Fibroblast of lung (primary cell): ENCODE results near the gene PFAS.

Source experiments
- CTCF ChIP-seq, 2 donors: IDR thresholded peaks in 1 of 2; conservative IDR thresholded peaks in 1 of 2; 1 replicate in 1 of 2; 2 replicates in 1 of 2; pipeline ENCODE4 v1.5.1; 2011 to 2012; ENCODE audit warnings: low read length in 2 of 2, control low read depth in 1 of 2, inconsistent platforms in 1 of 2, low read depth in 1 of 2, mild to moderate bottlenecking in 1 of 2
- EZH2 ChIP-seq: IDR thresholded peaks from 2 replicates; pipeline ENCODE4 v1.5.1; 2012; ENCODE audit warnings: low read length, control low read depth, mild to moderate bottlenecking; ENCODE audit errors: missing control alignments

DNA sequence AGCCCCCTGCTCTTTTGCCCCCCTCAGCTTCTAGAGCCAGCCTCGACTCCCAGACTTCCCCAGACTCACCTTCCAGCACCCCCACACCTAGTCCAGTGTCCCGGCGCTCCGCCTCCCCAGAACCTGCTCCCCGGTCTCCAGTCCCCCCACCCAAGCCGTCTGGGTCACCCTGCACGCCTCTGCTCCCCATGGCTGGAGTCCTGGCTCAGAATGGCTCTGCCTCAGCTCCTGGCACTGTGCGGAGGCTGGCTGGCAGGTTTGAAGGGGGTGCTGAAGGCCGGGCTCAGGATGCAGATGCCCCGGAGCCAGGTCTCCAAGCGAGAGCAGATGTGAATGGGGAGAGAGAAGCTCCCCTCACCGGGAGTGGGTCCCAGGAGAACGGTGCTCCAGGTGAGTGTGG, 63.2 kb downstream of the PFAS start:
- TF ChIP-seq EZH2 = no peak
- TF ChIP-seq CTCF (conservative IDR thresholded peaks at IDR 0.05 in 1 of 2, IDR thresholded peaks at IDR 0.05 in 1 of 2; ENCODE audit: low read depth in 1 of 2, low read length in 2 of 2) = no peak
